ENCODE results near the gene ARID4B. TPM values are rescaled to one million over a fixed set of nuclear protein-coding genes. Genes with fewer than 3 reads are reported as not detected.

Gene ARID4B
- polyA plus RNA-seq, 1 experiment, result 3.1 TPM

- POLR2A ChIA-PET, result no interaction called here
- CTCF ChIA-PET, result interaction anchor here (1.0 to 1.1 kb wide), 2 partner anchors 13 to 20 kb away, joined by 3 to 5 read pairs; no protein-coding TSS in a partner anchor
- Histone ChIP-seq H3K4me3 (ENCODE audit: low read depth, low read length) (no peak overlapping the region), H3K27me3 (ENCODE audit: control insufficient read depth, insufficient read depth, low read length) (no peaks in the 10 kb centered on the region), H3K36me3 (ENCODE audit: control insufficient read depth, insufficient read depth, low read length) (peaks cover 7% of the 10 kb centered on the region)
- DNase-seq (ENCODE audit: low read depth), result no peak
- no peak for TF ChIP-seq CTCF (IDR thresholded peaks at IDR 0.05; ENCODE audit: insufficient read depth, low read depth, low read length)
These were observed 171.7 kb downstream of the ARID4B start for GRCh38 chr1:235156265-235156664.

- TF ChIP-seq CTCF (IDR thresholded peaks at IDR 0.05; ENCODE audit: insufficient read depth, low read depth, low read length), result no peak
- DNase-seq (ENCODE audit: low read depth), result no peak
- ChIA-PET CTCF (interaction anchor here (0.6 kb wide), 2 partner anchors 13 to 79 kb away, joined by 3 read pairs; no protein-coding TSS in a partner anchor), POLR2A (no interaction called here)
- Histone ChIP-seq H3K27me3 (ENCODE audit: control insufficient read depth, insufficient read depth, low read length) (no peaks in the 10 kb centered on the region), H3K36me3 (ENCODE audit: control insufficient read depth, insufficient read depth, low read length) (peaks cover 5% of the 10 kb centered on the region), H3K4me3 (ENCODE audit: low read depth, low read length) (no peak overlapping the region)
These were observed 175.7 kb downstream of the ARID4B start for GRCh38 chr1:235152235-235152634.

GRCh38 chr1:235151033-235151432, 176.9 kb downstream of the ARID4B start:
- TF ChIP-seq CTCF (IDR thresholded peaks at IDR 0.05; ENCODE audit: insufficient read depth, low read depth, low read length), result no peak
- Histone ChIP-seq H3K27me3 (ENCODE audit: control insufficient read depth, insufficient read depth, low read length) (no peaks in the 10 kb centered on the region), H3K4me3 (ENCODE audit: low read depth, low read length) (no peak overlapping the region), H3K36me3 (ENCODE audit: control insufficient read depth, insufficient read depth, low read length) (peaks cover 6% of the 10 kb centered on the region)
- no peak for DNase-seq (ENCODE audit: low read depth)
- CTCF ChIA-PET, result no interaction called here
- POLR2A ChIA-PET, result no interaction called here

- peaks cover 9% of the 10 kb centered on the region for H3K36me3 ChIP-seq (ENCODE audit: control insufficient read depth, insufficient read depth, low read length)
- H3K27me3 ChIP-seq (ENCODE audit: control insufficient read depth, insufficient read depth, low read length), result no peaks in the 10 kb centered on the region
- POLR2A ChIA-PET, result no interaction called here
- DNase-seq (ENCODE audit: low read depth), result no peak
- no peak for TF ChIP-seq CTCF (IDR thresholded peaks at IDR 0.05; ENCODE audit: insufficient read depth, low read depth, low read length)
- H3K4me3 ChIP-seq (ENCODE audit: low read depth, low read length), result no peak overlapping the region
- CTCF ChIA-PET, result interaction anchor here (1.2 kb wide), 1 partner anchor 11 kb away, joined by 3 read pairs; the partner anchor contains the start of gene RBM34
These were observed 178.2 kb downstream of the ARID4B start for GRCh38 chr1:235149824-235150223.

- ChIA-PET POLR2A (no interaction called here), CTCF (no interaction called here)
- Histone ChIP-seq H3K4me3 (ENCODE audit: low read depth, low read length) (no peak overlapping the region), H3K27me3 (ENCODE audit: control insufficient read depth, insufficient read depth, low read length) (no peaks in the 10 kb centered on the region), H3K36me3 (ENCODE audit: control insufficient read depth, insufficient read depth, low read length) (peaks cover 10% of the 10 kb centered on the region)
- no peak for DNase-seq (ENCODE audit: low read depth)
- no peak for TF ChIP-seq CTCF (IDR thresholded peaks at IDR 0.05; ENCODE audit: insufficient read depth, low read depth, low read length)
These were observed 180.7 kb downstream of the ARID4B start for GRCh38 chr1:235147269-235147668.

Measured in BJ (cell line).